DND-41 (cell line): ENCODE measurements around the gene G6PD.

Source experiments
- ATAC-seq: fragments of 200-7000 bp; cut with Tn5 transposase; 3 replicates; pipeline ENCODE4 v1.9.1; 2021; ENCODE audit warnings: low read depth; ENCODE audit not compliant: insufficient read depth
- DNase-seq: peaks from one replicate; pipeline ENCODE4 v3.0.0-alpha.2; 2020
- H2AFZ ChIP-seq: 2 replicates; pipeline ENCODE4 v1.6.0; 2012; ENCODE audit warnings: low read depth, low read length
- H3K27ac ChIP-seq: 2 replicates; pipeline ENCODE4 v1.5.1; 2012; ENCODE audit warnings: low read length, inconsistent platforms
- H3K27me3 ChIP-seq: fragments of 200-600 bp; sonication (generic); 2 replicates; pipeline ENCODE4 v1.6.0; 2012; ENCODE audit warnings: low read length, mild to moderate bottlenecking, inconsistent platforms; ENCODE audit not compliant: insufficient read depth, poor library complexity
- H3K36me3 ChIP-seq: 2 replicates; pipeline ENCODE4 v1.5.1; 2012; ENCODE audit warnings: low read length, inconsistent platforms; ENCODE audit not compliant: insufficient read depth
- H3K4me1 ChIP-seq: 2 replicates; pipeline ENCODE4 v1.5.1; 2012; ENCODE audit warnings: mild to moderate bottlenecking, low read length; ENCODE audit not compliant: insufficient read depth
- H3K4me2 ChIP-seq: 2 replicates; pipeline ENCODE4 v1.6.0; 2012; ENCODE audit warnings: mild to moderate bottlenecking, moderate library complexity, low read length, inconsistent platforms; ENCODE audit not compliant: insufficient read depth
- H3K4me3 ChIP-seq, 2 experiments: fragments of 200-600 bp in 1 of 2; shearing (Covaris generic) in 1 of 2; 2 replicates each; pipeline ENCODE4 v1.5.1; 2012 to 2016; ENCODE audit warnings: inconsistent platforms in 2 of 2, low read length in 2 of 2, mild to moderate bottlenecking in 2 of 2, low read depth in 1 of 2, moderate library complexity in 1 of 2
- H3K79me2 ChIP-seq: 2 replicates; pipeline ENCODE4 v1.6.0; 2012; ENCODE audit warnings: low read length, inconsistent platforms; ENCODE audit not compliant: insufficient read depth
- H3K9ac ChIP-seq: 2 replicates; pipeline ENCODE4 v1.6.0; 2012; ENCODE audit warnings: low read depth, mild to moderate bottlenecking, inconsistent platforms, low read length, moderate library complexity
- H3K9me3 ChIP-seq: 2 replicates; pipeline ENCODE4 v1.5.1; 2012; ENCODE audit warnings: low read length, moderate library complexity, mild to moderate bottlenecking, inconsistent platforms; ENCODE audit not compliant: insufficient read depth, severe bottlenecking
- H4K20me1 ChIP-seq: 2 replicates; pipeline ENCODE4 v1.6.0; 2012; ENCODE audit warnings: low read length; ENCODE audit not compliant: insufficient read depth
- CTCF ChIP-seq: IDR thresholded peaks from 2 replicates; pipeline ENCODE4 v1.5.1; 2012; ENCODE audit warnings: borderline replicate concordance, low read length, moderate library complexity, mild to moderate bottlenecking; ENCODE audit not compliant: poor library complexity, severe bottlenecking; ENCODE audit errors: extremely low read depth
- EZH2 ChIP-seq: IDR thresholded peaks from 3 replicates; pipeline ENCODE4 v1.6.1; 2012; ENCODE audit warnings: borderline replicate concordance, low read depth, mild to moderate bottlenecking, moderate library complexity, low read length, inconsistent platforms; ENCODE audit not compliant: severe bottlenecking

Gene G6PD

DNA sequence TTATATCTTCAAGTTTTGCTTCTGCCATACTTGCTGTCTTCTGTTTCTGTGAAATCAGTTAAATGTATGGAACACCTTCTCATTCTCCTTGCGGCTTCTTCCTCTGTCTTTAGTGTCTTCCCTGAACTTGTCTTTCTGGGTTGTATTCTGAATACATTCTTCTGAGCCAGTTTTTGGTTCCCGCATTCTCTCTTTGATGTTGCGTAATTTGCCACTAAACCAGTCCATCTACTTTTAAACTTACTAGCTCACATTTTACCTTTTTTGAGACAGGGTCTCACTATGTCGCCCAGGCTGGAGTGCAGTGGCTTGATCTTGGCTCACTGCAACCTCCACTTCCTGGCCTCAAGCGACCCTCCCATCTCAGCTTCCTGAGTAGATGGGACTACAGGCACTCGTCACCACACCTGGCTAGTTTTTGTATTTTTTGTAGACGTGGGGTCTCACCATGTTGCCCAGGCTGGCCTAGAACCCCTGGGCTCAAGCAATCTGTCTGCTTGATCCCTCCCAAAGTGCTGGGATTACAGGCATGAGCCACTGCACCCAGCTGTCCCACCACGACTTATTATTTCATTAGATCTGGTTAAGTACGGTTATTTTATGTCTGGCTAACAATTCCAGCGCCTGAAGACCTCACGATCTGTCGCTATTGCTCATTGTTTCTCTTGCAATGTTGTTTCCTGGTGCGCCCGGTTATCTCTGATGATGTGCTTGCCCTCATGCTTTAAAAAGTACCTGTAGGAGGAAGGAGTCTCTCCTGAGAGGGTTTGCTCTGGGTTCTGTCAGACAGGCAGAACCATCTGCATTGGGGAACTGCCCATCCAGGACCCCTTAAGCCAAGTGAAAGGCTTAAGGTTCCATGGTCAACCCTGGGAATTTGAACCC lies 20.8 kb downstream of the G6PD start:
- Histone ChIP-seq H3K4me1 (no peaks in the 10 kb centered on the region), H3K36me3 (no peaks in the 10 kb centered on the region)

DNA sequence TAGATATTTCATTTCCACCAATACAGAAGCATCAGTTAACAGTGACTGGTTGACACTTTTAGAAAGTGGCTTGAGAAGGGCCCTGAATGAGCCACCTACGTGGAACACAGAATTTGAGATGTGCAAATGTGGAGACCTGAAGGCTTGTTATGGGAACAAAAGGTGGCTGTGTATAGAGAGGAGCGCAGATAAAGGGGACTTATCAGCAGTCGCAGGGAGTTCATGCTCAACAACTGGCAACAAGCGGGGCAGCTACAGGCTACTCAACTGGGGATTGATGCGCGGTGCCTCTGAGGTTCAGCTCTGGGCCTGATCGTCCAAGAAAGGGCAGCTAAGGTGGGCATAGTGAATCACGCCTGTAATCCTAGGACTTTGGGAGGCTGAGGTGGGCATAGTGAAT lies 27.3 kb downstream of the G6PD start:
- Histone ChIP-seq H3K4me2 (no peak overlapping the region), H3K79me2 (peaks cover 11% of the 10 kb centered on the region), H4K20me1 (no peaks in the 10 kb centered on the region), H2AFZ (no peak overlapping the region), H3K9ac (no peak overlapping the region), H3K4me1 (peaks cover 19% of the 10 kb centered on the region), H3K27me3 (no peaks in the 10 kb centered on the region), H3K9me3 (no peaks in the 10 kb centered on the region), H3K4me3 (no peak overlapping the region), H3K36me3 (no peaks in the 10 kb centered on the region), H3K27ac (no peak overlapping the region)
- TF ChIP-seq EZH2 (no peak), CTCF (no peak)
- DNase-seq: no peak
- ATAC-seq: no peak

More for the DNA sequence above, 20.8 kb downstream of the G6PD start:
- TF ChIP-seq EZH2: no peak
- TF ChIP-seq CTCF: no peak
- no peaks in the 10 kb centered on the region for H4K20me1 ChIP-seq
- H3K79me2 ChIP-seq: no peaks in the 10 kb centered on the region
- no peak overlapping the region for H3K4me2 ChIP-seq
- H2AFZ ChIP-seq: no peak overlapping the region
- no peaks in the 10 kb centered on the region for H3K9me3 ChIP-seq
- DNase-seq: no peak
- H3K27ac ChIP-seq: no peak overlapping the region
- no peaks in the 10 kb centered on the region for H3K27me3 ChIP-seq
- no peak overlapping the region for H3K4me3 ChIP-seq
- no peak overlapping the region for H3K9ac ChIP-seq
- no peak for ATAC-seq

DNA sequence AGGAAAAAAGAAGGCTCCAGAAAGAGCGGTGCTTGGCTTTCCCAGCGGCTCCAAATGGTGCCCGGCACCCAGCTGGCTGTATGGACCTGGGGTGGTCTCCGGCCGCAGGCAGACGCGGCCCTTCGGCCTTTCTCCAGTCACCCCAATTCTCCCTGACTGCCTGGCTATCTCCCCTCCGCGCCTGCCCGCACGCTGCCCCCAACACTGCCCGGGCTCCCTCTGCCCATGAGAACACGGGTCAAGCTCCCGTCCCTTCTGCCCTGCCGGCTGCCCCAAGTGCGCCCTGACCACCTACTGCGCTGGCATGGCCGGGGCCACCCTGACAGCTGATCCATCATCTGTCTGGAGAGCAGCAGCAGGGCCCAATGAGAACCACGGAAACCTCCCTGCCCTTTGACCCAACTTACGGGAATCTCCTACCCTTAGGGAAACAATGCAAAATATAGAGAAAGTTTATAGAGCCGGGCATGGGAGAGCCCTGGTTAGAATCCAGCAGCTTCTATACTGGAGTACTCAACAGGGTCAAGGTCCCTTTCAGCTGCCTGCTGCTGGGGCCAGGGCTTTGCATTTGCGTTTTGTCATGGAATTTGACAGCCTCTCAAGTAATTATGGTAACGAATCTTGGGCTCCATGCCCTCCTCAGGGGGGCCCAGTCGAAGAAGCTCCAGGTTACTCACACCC lies 29.4 kb downstream of the G6PD start:
- H3K79me2 ChIP-seq: peaks cover 11% of the 10 kb centered on the region
- DNase-seq (no peak), ATAC-seq (no peak)
- H3K27me3 ChIP-seq: no peaks in the 10 kb centered on the region
- no peaks in the 10 kb centered on the region for H4K20me1 ChIP-seq
- H3K36me3 ChIP-seq: no peaks in the 10 kb centered on the region
- no peaks in the 10 kb centered on the region for H3K9me3 ChIP-seq
- no peak overlapping the region; the same call in 1 of the 2 replicates for H3K9ac ChIP-seq
- peaks cover 19% of the 10 kb centered on the region for H3K4me1 ChIP-seq
- no peak overlapping the region for H2AFZ ChIP-seq
- H3K27ac ChIP-seq: no peak overlapping the region
- peak overlapping the region; percentile 89 for H3K4me2 ChIP-seq
- H3K4me3 ChIP-seq: peak overlapping the region in 1 of 2 experiments; percentile 69; a peak in 1 of 4 replicates
- TF ChIP-seq EZH2: no peak
- TF ChIP-seq CTCF: no peak
